NT2/D1 (cell line): ENCODE data around the gene CWC15.

Experiments
- DNase-seq: peaks from one replicate; pipeline ENCODE4 v3.0.0-alpha.2; 2011; ENCODE audit warnings: low read depth, low spot score
- H3K27me3 ChIP-seq: 2 replicates; pipeline ENCODE4 v1.6.0; 2011; ENCODE audit warnings: mild to moderate bottlenecking; ENCODE audit not compliant: insufficient read length, insufficient read depth
- H3K36me3 ChIP-seq: 2 replicates; pipeline ENCODE4 v1.6.1; 2011; ENCODE audit warnings: mild to moderate bottlenecking, low read length, mixed read lengths; ENCODE audit not compliant: insufficient read depth, insufficient read length
- H3K4me1 ChIP-seq: 2 replicates; pipeline ENCODE4 v1.5.1; 2011; ENCODE audit not compliant: insufficient read depth, insufficient read length
- H3K4me3 ChIP-seq: 2 replicates; pipeline ENCODE4 v1.5.1; 2011; ENCODE audit warnings: low read depth; ENCODE audit not compliant: insufficient read length
- H3K9ac ChIP-seq: 2 replicates; pipeline ENCODE4 v1.6.0; 2011; ENCODE audit warnings: low read depth; ENCODE audit not compliant: insufficient read length
- H3K9me3 ChIP-seq: 2 replicates; pipeline ENCODE4 v1.5.1; 2011; ENCODE audit warnings: mild to moderate bottlenecking, low read length; ENCODE audit not compliant: insufficient read depth
- SUZ12 ChIP-seq: IDR thresholded peaks from 2 replicates; pipeline ENCODE4 v1.6.1; 2011; ENCODE audit not compliant: insufficient read length, insufficient read depth; ENCODE audit errors: extremely low read depth
- YY1 ChIP-seq: IDR thresholded peaks from 2 replicates; pipeline ENCODE4 v1.6.1; 2011; ENCODE audit not compliant: insufficient read length, insufficient read depth
- ZNF274 ChIP-seq: IDR thresholded peaks from 2 replicates; pipeline ENCODE4 v1.6.1; 2011; ENCODE audit warnings: mild to moderate bottlenecking, low read depth, low read length

Gene CWC15

GRCh38 chr11:94997437-94997836 lies 24.1 kb upstream of the CWC15 start:
- Histone ChIP-seq H3K4me1 (no peaks in the 10 kb centered on the region), H3K9me3 (no peaks in the 10 kb centered on the region), H3K9ac (no peak overlapping the region), H3K4me3 (no peak overlapping the region), H3K27me3 (no peaks in the 10 kb centered on the region), H3K36me3 (peaks cover 12% of the 10 kb centered on the region)
- TF ChIP-seq SUZ12, result no peak
- TF ChIP-seq YY1, result no peak
- TF ChIP-seq ZNF274, result no peak
- DNase-seq, result no peak

- peaks cover 7% of the 10 kb centered on the region for H3K36me3 ChIP-seq
- no peak overlapping the region for H3K4me3 ChIP-seq
- H3K27me3 ChIP-seq, result no peaks in the 10 kb centered on the region
- no peak for TF ChIP-seq YY1
- no peak for TF ChIP-seq ZNF274
- TF ChIP-seq SUZ12, result no peak
- no peaks in the 10 kb centered on the region for H3K4me1 ChIP-seq
- H3K9ac ChIP-seq, result no peak overlapping the region
- no peak for DNase-seq
- no peaks in the 10 kb centered on the region for H3K9me3 ChIP-seq
Observed at GRCh38 chr11:94993400-94993943, 20.1 kb upstream of the CWC15 start.

GRCh38 chr11:94988748-94989147 lies 15.4 kb upstream of the CWC15 start:
- TF ChIP-seq ZNF274 (no peak), YY1 (no peak), SUZ12 (no peak)
- H3K9ac ChIP-seq, result no peak overlapping the region
- no peaks in the 10 kb centered on the region for H3K9me3 ChIP-seq
- H3K36me3 ChIP-seq, result no peaks in the 10 kb centered on the region
- no peak overlapping the region for H3K4me3 ChIP-seq
- H3K4me1 ChIP-seq, result no peaks in the 10 kb centered on the region
- H3K27me3 ChIP-seq, result no peaks in the 10 kb centered on the region
- no peak for DNase-seq

GRCh38 chr11:94987378-94987777 lies 14.0 kb upstream of the CWC15 start:
- H3K9ac ChIP-seq, result no peak overlapping the region
- no peaks in the 10 kb centered on the region for H3K27me3 ChIP-seq
- no peak for TF ChIP-seq SUZ12
- no peak for TF ChIP-seq ZNF274
- no peak for DNase-seq
- H3K4me1 ChIP-seq, result no peaks in the 10 kb centered on the region
- H3K4me3 ChIP-seq, result no peak overlapping the region
- H3K9me3 ChIP-seq, result no peaks in the 10 kb centered on the region
- H3K36me3 ChIP-seq, result no peaks in the 10 kb centered on the region

GRCh38 chr11:94975599-94975998 lies 2.2 kb upstream of the CWC15 start:
- H3K36me3 ChIP-seq, result peaks cover 19% of the 10 kb centered on the region
- no peak overlapping the region for H3K9ac ChIP-seq
- H3K9me3 ChIP-seq, result no peaks in the 10 kb centered on the region
- no peak for DNase-seq
- H3K4me3 ChIP-seq, result no peak overlapping the region
- TF ChIP-seq YY1 (no peak), SUZ12 (no peak), ZNF274 (no peak)
- no peaks in the 10 kb centered on the region for H3K4me1 ChIP-seq
- H3K27me3 ChIP-seq, result no peaks in the 10 kb centered on the region

- no peak for DNase-seq
- TF ChIP-seq YY1 (no peak), ZNF274 (no peak), SUZ12 (no peak)
- H3K9me3 ChIP-seq, result no peaks in the 10 kb centered on the region
- H3K4me3 ChIP-seq, result peak overlapping the region; percentile 95
- no peaks in the 10 kb centered on the region for H3K27me3 ChIP-seq
- no peaks in the 10 kb centered on the region for H3K4me1 ChIP-seq
- peaks cover 33% of the 10 kb centered on the region for H3K36me3 ChIP-seq
- H3K9ac ChIP-seq, result no peak overlapping the region
Observed at GRCh38 chr11:94974178-94974577, 822 bp upstream of the CWC15 start.

GRCh38 chr11:94972700-94973098 lies 657 bp downstream of the CWC15 start:
- no peak for DNase-seq
- H3K27me3 ChIP-seq, result no peaks in the 10 kb centered on the region

More at GRCh38 chr11:94972700-94973098, 657 bp downstream of the CWC15 start:
- no peaks in the 10 kb centered on the region for H3K4me1 ChIP-seq
- H3K4me3 ChIP-seq, result peak overlapping the region; percentile 95
- TF ChIP-seq SUZ12 (no peak), ZNF274 (no peak), YY1 (no peak)
- peaks cover 48% of the 10 kb centered on the region for H3K36me3 ChIP-seq
- H3K9me3 ChIP-seq, result no peaks in the 10 kb centered on the region
- H3K9ac ChIP-seq, result peak overlapping the region; percentile 94
